GM20000 (cell line): ENCODE data around the gene CDHR1.

Source experiments
- DNase-seq: peaks from one replicate; pipeline ENCODE4 v3.0.0; 2012; ENCODE audit warnings: low spot score
- TF ChIP-seq, protein P1 (sequence below): IDR thresholded peaks from 2 replicates; pipeline ENCODE4 v1.5.1; 2012; ENCODE audit warnings: mild to moderate bottlenecking, control low read depth; ENCODE audit errors: extremely low read depth, missing control alignments

Gene CDHR1

DNA sequence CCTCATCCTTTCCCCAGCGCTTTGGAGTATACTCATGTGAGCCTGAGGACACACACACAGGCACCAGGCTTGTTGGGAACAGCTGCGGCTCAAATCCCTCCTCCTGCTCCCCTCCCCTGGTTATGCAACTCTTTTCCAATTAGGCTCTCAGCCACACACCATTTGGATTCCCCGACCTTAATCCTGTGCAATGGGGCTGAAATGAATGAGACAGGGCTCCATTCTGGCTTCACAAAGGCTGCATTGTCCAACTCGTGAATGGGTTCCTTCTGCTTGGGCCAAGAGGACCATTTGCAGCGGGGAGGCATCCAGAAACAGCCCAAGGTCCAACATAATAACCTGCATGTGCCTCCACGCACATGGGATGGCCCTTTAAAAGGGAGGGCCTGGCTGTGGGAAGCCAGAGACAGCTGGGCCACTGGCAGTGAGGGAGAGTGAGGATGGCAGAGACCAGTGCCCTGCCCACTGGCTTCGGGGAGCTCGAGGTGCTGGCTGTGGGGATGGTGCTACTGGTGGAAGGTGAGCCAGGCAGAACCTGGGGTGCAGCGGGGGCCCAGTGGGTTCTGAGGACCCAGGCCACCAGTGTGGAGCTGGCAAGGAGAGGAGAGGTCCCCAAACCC, 50.4 kb downstream of the CDHR1 start, which contains the start of gene RGR:
Gene RGR, plus strand, starts transcription at position 403 of the 620 bp plus-strand sequence. Its CDS starts 38 bp downstream, at position 441.
- TF ChIP-seq, protein P1, sequence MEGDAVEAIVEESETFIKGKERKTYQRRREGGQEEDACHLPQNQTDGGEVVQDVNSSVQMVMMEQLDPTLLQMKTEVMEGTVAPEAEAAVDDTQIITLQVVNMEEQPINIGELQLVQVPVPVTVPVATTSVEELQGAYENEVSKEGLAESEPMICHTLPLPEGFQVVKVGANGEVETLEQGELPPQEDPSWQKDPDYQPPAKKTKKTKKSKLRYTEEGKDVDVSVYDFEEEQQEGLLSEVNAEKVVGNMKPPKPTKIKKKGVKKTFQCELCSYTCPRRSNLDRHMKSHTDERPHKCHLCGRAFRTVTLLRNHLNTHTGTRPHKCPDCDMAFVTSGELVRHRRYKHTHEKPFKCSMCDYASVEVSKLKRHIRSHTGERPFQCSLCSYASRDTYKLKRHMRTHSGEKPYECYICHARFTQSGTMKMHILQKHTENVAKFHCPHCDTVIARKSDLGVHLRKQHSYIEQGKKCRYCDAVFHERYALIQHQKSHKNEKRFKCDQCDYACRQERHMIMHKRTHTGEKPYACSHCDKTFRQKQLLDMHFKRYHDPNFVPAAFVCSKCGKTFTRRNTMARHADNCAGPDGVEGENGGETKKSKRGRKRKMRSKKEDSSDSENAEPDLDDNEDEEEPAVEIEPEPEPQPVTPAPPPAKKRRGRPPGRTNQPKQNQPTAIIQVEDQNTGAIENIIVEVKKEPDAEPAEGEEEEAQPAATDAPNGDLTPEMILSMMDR = no peak
- no peak for DNase-seq

DNA sequence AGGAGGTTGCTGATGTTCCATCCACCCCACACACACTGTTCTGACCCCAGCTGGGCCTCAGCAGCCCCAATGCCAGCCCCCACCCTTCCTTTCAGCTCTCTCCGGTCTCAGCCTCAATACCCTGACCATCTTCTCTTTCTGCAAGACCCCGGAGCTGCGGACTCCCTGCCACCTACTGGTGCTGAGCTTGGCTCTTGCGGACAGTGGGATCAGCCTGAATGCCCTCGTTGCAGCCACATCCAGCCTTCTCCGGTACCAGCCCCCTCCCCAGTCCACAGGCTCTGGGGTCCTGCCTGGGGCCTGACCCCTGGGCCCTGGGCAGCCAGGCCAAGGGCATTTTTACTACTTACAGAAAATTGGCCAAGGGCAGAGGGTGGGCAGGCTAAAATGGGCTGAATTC, 53.2 kb downstream of the CDHR1 start:
- TF ChIP-seq, protein P1 = no peak

DNA sequence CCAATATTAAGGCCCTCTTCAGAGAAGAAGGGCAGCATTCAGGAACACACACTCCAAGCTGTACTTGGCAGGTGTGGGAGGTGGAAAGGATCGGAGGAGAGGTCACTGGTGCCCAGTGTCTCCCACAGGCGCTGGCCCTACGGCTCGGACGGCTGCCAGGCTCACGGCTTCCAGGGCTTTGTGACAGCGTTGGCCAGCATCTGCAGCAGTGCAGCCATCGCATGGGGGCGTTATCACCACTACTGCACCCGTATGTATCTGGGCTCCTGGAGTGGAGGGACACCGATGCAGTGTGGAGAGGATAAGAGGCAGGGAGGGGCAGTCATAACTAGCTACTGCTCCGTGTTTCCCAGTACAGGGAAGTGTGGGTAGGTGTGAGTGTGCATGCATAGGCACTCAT, 54.5 kb downstream of the CDHR1 start:
- DNase-seq = no peak
- TF ChIP-seq, protein P1 = no peak

More for the DNA sequence above, 53.2 kb downstream of the CDHR1 start:
- DNase-seq = no peak

DNA sequence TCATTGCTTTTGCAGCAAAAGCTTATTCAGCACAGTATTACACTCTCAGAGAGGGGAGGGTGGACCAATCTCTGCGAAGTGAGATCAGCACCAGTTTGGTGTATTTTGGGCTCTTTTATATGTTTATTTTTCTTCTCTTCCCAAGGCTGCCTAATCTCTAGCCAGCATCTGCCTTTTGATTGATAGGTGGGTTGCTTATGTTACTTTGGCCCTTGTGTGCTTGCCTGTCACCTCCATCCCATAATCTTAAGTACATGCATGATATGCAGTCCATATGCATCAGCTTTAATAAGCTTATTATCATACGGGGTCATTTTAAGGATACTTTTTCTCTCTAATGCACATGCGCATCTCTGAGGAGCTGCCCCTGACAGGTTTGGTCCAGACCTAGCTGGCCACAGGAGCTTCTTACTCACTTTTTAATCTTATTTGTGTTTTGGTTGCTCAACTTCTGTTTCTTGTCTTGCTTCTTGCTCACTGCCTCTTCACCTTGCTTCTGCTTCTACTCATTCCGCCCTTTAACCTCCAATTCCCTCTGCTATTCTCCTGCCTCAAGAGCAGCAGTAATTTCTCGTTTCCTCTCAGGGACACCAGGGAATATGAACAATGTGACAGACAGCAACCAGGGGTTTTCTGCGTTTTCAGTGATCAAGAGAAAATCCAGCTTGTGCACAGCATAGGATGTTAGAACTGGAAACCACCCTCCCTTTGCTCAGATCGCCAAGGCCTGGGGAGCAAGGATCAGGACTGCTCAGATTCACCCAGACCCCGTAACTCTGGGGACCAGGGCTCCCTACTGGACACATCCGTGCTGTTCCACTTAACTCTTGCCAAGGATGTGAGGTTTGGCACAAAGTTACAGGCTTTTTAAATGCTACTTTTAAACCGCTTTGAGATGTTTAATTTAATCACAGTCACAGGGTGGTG, 60.5 kb downstream of the CDHR1 start:
- DNase-seq = no peak
- TF ChIP-seq, protein P1 = no peak

DNA sequence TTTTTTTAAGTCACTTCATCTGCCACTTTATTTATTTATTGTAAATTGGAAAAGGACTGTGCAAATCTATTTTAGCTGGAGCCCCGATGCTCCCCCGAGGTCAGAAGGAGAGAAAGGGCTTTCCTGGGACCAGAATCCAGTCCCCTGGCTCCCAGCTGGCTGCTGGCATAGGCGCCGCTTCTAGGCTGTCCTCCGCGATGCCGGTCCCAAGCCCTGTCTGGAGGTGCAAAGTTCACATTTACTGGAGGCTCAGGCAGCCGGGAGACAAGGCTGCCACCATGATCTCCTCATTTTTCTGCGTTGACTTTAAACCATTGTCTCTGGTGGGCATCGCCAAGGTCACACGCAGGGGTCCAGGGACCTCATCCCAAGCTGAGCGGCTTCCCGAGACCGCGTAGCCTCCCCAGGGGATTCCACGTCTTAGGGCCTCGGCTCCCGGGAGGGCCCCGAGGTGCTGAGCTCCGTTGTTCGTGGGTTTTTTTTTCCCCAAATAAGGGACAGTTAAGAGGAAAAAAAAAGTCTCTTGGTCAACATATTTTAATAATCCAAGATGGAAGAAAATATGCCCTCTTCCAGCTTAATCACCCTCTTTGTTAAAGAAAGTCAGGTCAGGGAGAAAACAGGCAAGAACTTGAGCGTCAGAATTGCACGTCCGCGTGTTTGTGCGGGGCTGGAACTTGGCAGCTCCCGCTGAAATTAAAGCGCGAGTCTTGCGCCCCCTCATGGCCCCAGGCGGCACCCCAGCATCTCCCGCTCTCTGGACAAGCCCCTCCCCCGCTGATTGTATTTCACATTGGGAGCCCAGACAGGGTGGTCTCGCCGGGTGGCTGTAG, 62.4 kb downstream of the CDHR1 start:
- TF ChIP-seq, protein P1 = peak; percentile 44
- peak; percentile 48 for DNase-seq

DNA sequence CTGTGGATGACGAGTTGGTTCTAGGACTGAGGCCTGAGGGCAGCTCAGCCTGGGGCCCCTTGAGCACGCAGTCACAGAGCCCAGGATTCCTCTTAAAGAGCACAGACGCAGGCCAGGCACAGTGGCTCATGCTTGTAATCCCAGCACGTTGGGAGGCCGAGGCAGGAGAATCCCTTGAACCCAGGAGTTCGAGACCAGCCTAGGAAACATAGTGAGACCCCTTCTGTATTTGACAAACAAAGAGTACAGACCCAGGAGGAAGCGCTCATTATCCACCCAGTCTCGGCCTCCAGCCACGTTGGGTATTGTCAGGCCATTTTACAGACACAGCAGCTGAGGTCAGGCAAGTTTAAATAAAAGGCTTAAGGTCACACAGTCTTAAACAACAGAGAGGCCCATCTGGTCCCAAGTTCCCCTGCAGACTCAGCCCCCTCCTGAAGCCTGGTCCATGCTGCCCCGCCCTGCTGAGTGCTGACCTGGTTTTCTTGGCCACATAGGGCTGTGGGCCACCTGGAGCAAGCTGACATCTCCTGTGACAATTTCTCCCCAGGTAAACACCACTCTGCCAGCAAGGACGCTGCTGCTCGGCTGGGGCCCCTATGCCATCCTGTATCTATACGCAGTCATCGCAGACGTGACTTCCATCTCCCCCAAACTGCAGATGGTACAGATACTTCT, 63.1 kb downstream of the CDHR1 start:
- TF ChIP-seq, protein P1 = no peak
- DNase-seq = no peak
